Skeletal muscle tissue (tissue), 4 donors: ENCODE results near the gene S100PBP. TPM values are rescaled to one million over a fixed set of nuclear protein-coding genes. Genes with fewer than 3 reads are reported as not detected.

ENCODE experiments used
- H3K27ac ChIP-seq: one replicate; pipeline ENCODE4 v1.7.0; 2013; ENCODE audit warnings: mild to moderate bottlenecking, low read depth, low read length, inconsistent platforms
- H3K27me3 ChIP-seq, 3 donors: one replicate each; pipeline ENCODE4 v1.7.0; 2013; ENCODE audit warnings: low read length in 3 of 3; ENCODE audit not compliant: control insufficient read depth in 3 of 3, insufficient read depth in 3 of 3
- H3K36me3 ChIP-seq, 3 donors: one replicate each; pipeline ENCODE4 v1.7.0; 2013; ENCODE audit warnings: low read length in 3 of 3; ENCODE audit not compliant: control insufficient read depth in 3 of 3, insufficient read depth in 3 of 3
- H3K4me1 ChIP-seq, 3 donors: one replicate each; pipeline ENCODE4 v1.7.0; 2013; ENCODE audit warnings: low read length in 3 of 3, mild to moderate bottlenecking in 3 of 3; ENCODE audit not compliant: control insufficient read depth in 3 of 3, insufficient read depth in 3 of 3
- H3K4me3 ChIP-seq, 3 donors: one replicate each; pipeline ENCODE4 v1.7.0; 2013; ENCODE audit warnings: low read length in 3 of 3
- H3K9ac ChIP-seq, 3 donors: one replicate each; pipeline ENCODE4 v1.7.0; 2013; ENCODE audit warnings: low read length in 3 of 3, mild to moderate bottlenecking in 3 of 3, moderate library complexity in 2 of 3, low read depth in 1 of 3
- H3K9me3 ChIP-seq, 3 donors: one replicate each; pipeline ENCODE4 v1.7.0; 2013; ENCODE audit warnings: low read length in 3 of 3; ENCODE audit not compliant: control insufficient read depth in 3 of 3
- total RNA-seq: library from RNA; depleted of rRNA; stranded (reverse); fragments of >200 nt; gene quantifications from one replicate; pipeline ENCODE4 v1.2.3, GENCODE V29; 2014
- donor health status: Osteomylitis.

S100PBP gene
- total RNA-seq, 1 donor from 2014 or later = 22.4 TPM

- H3K9me3 ChIP-seq = no peaks in the 10 kb centered on the region
- H3K4me1 ChIP-seq = peaks cover 49 to 56% (median 51%) of the 10 kb centered on the region in 3 donors
- no peak overlapping the region for H3K4me3 ChIP-seq
- H3K36me3 ChIP-seq = peaks cover 5 to 16% (median 8%) of the 10 kb centered on the region in 3 donors
- H3K27ac ChIP-seq = no peak overlapping the region
- H3K9ac ChIP-seq = no peak overlapping the region
- no peaks in the 10 kb centered on the region for H3K27me3 ChIP-seq
Measured at GRCh38 chr1:32868085-32868484, 50.6 kb downstream of the S100PBP start.

DNA sequence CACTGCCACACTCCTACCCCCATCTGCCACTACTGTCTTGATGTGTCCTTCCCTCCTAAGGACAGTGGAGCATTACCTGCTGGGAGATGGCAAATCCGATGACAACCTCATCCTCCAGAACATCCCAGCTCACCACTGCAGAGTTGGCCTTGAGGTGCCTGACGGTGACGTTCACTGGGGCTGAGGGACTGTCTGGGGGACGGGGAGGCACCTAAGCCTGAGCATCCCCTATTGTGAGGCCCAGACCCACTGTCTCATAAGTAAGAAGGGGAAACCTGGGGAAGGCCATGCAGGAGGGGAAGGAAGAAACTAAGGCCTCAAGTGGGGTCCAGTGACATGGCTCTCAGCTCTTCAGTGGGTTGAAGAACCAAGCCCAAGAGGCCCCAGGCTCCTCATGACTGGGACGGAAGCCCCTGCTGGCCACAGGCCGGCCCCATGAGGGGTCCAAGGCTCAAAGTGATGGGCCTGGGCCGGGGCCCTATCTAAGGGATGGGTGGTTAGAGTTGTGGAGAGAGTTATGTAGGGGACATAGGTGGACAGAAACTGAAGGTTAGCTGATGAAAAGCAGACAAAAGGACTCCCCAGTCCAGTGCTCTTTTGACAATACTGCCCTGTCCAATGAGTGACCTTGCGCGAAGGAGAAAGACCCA lies 51.5 kb downstream of the S100PBP start:
- Histone ChIP-seq H3K4me3 (peak overlapping the region in 1 of 3 donors; percentile 83), H3K9me3 (no peaks in the 10 kb centered on the region), H3K9ac (peak overlapping the region in 1 of 3 donors; percentile 88), H3K27ac (peak overlapping the region; percentile 69), H3K27me3 (no peaks in the 10 kb centered on the region), H3K4me1 (peaks cover 43 to 48% (median 43%) of the 10 kb centered on the region in 3 donors), H3K36me3 (peaks cover 0 to 13% (median 8%) of the 10 kb centered on the region in 3 donors)

- no peaks in the 10 kb centered on the region for H3K9me3 ChIP-seq
- peak overlapping the region; percentile 63 to 83 (median 67) for H3K4me3 ChIP-seq
- H3K27me3 ChIP-seq = no peaks in the 10 kb centered on the region
- peak overlapping the region; percentile 69 for H3K27ac ChIP-seq
- H3K4me1 ChIP-seq = peaks cover 32 to 38% (median 34%) of the 10 kb centered on the region in 3 donors
- peak overlapping the region; percentile 24 to 88 (median 70) for H3K9ac ChIP-seq
- peaks cover 0 to 12% (median 8%) of the 10 kb centered on the region in 3 donors for H3K36me3 ChIP-seq
Measured at GRCh38 chr1:32869923-32870614, 52.6 kb downstream of the S100PBP start.

DNA sequence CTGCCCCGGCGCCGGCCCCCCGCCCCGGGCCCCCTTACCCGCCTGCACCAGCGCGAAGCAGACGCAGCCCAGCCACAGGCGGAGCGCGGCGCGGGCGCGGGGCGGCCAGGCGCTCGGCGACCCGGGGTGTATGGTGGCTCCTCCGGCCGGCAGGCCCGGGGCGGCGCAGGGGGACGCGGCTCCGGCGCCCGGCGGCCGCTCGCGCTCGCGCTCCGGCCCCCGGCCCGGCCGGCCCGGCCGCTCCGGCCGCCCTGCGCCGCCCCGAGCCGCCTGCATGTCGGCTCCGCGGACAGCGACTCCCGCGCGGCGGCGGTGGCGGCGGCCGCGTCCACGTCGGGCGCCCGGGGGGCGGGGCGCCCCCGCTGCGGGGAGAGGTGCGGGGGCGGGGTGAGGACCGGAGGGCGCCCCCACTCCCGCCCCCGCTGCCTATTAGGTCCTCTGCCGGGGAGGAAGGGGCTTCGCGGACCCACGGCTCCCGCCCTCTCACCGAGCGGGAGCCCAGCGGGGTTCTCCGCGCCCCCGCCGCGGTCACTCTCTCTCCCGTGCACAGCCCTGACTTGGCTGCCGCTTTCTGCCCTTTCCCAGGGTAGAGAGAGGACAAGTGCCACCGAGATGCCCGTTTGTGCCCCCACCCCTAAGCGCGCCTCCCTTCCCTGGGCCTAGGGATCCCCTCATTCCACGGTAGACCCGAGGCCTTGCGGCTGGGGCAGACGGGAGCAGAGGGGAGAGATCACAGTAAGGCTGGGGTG lies 53.3 kb downstream of the S100PBP start, which contains the start of gene FNDC5:
Gene FNDC5, minus strand, starts transcription at position 298 of the 749 bp plus-strand sequence.
- peak within 1 kb of the TSS; percentile 65 to 83 (median 68) for H3K4me3 ChIP-seq
- no peaks in the 10 kb centered on the region for H3K9me3 ChIP-seq
- H3K9ac ChIP-seq = peak within 1 kb of the TSS; percentile 53 to 88 (median 70)
- no peaks in the 10 kb centered on the region for H3K27me3 ChIP-seq
- H3K4me1 ChIP-seq = peaks cover 28 to 34% (median 31%) of the 10 kb centered on the region in 3 donors
- H3K36me3 ChIP-seq = peaks cover 0 to 12% (median 8%) of the 10 kb centered on the region in 3 donors
- H3K27ac ChIP-seq = peak within 1 kb of the TSS; percentile 69

DNA sequence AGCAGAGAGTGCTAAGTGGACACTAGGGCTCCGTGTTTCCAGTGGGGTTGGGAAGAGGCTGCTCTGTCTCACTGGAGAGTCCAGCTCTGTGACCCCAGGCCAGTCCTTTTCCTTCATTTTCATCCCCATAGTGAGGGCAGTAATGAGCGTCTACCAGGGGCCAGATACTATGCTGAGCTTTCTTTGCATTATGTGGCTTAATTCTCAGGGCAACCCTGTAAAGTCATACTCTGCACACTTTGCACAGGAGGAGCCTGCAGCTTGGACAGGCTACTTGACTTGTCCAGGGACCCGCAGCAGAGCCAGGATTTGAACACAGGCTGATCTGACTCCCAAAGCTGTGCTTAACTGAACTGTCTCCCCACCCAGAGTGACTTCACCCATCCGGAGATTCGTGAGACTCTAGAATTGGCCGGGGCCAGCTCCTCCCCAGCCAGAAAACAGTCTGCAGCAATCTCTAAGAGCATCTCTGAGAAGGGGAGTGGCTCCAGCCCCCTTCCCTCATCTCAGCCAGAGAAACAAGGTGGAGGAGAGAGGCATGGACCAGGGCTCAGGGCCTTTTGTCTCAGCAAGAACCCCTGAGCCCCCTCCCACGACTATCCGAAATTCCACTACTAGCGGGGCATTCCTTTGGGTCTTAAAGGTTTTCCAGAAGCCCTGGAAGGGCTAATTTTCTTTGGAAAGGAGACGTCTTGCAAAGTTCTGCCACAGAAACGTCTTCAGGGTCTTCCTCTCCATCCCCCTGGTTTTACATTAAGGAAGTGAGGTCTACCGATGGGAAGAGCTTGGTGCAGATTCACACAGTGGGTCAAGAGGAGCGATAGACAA lies 54.1 kb downstream of the S100PBP start:
- Histone ChIP-seq H3K9me3 (no peaks in the 10 kb centered on the region), H3K36me3 (peaks cover 0 to 11% (median 8%) of the 10 kb centered on the region in 3 donors), H3K27ac (no peak overlapping the region), H3K27me3 (no peaks in the 10 kb centered on the region), H3K4me1 (peaks cover 25 to 32% (median 30%) of the 10 kb centered on the region in 3 donors), H3K4me3 (peak overlapping the region; percentile 65 to 72 (median 68)), H3K9ac (peak overlapping the region; percentile 53 to 79 (median 68))

DNA sequence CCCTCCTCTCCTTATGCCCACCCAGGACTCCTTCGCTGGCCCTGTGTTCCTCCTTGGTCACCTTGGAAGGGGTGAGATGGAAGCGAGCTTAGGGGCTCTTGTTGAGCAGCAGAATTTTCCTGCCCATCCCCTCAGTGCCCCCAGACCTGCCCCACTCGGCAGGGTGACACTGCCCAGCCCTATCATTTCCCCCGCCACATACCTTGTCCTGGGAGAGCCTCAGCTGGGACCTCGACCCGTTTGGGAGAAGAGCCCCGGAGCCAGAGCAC lies 54.7 kb downstream of the S100PBP start:
- Histone ChIP-seq H3K27me3 (peaks cover 0 to 4% (median 0%) of the 10 kb centered on the region in 3 donors), H3K36me3 (peaks cover 0 to 9% (median 8%) of the 10 kb centered on the region in 3 donors), H3K4me3 (peak overlapping the region in 2 of 3 donors; percentile 24 to 38), H3K9ac (peak overlapping the region in 1 of 3 donors; percentile 6), H3K27ac (no peak overlapping the region), H3K4me1 (peaks cover 25 to 35% (median 35%) of the 10 kb centered on the region in 3 donors), H3K9me3 (no peaks in the 10 kb centered on the region)

GRCh38 chr1:32873484-32873883 lies 56.0 kb downstream of the S100PBP start:
- Histone ChIP-seq H3K36me3 (no peaks in the 10 kb centered on the region), H3K4me1 (peaks cover 29 to 49% (median 47%) of the 10 kb centered on the region in 3 donors), H3K27ac (no peak overlapping the region), H3K9me3 (no peaks in the 10 kb centered on the region), H3K4me3 (no peak overlapping the region), H3K9ac (no peak overlapping the region), H3K27me3 (peaks cover 0 to 6% (median 4%) of the 10 kb centered on the region in 3 donors)

DNA sequence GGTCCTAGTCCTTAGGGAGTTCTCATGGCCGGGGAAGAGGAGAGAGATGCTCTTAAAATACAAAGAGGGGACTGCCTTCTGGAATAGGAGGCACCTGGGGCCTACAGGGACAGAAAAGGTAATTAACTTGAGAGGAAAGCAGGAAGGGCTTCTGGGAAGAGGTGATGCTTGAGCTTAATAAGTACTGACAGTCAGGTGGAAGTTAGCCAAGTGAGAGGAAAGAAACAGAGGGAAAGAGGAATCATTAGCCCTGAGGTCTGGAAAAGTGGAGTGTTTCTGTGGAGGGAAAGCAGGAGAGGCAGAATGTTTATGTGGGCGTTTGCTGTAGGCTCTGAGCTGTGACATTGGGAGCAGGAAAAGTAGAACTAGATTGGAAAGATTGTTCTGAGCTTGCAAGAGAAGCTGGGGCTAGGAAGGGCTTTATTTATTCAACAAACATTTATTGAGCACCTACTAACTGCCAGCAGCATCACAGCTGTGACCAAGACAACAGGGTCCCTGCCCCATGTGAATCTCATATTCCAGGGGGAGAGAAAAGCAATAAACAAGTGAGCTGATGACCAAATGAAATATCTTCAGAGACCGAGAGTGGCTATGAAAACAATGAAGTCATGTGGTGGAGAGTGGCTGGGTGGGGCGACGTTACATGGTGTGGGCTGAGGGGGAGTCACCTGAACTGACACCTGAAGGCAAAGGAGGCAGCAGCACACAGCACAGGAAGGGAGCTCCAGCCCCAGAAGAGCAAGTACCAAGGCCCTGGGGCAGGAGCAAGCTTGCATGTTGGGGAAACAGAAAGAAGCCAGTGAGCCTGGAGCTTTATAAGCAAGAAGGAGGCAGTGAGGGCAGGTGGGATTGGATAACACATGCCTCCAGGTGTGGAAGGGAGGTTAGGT lies 57.7 kb downstream of the S100PBP start:
- H3K36me3 ChIP-seq = no peaks in the 10 kb centered on the region
- H3K27ac ChIP-seq = no peak overlapping the region
- H3K27me3 ChIP-seq = peaks cover 0 to 6% (median 4%) of the 10 kb centered on the region in 3 donors
- no peak overlapping the region for H3K4me3 ChIP-seq
- H3K9ac ChIP-seq = no peak overlapping the region
- no peaks in the 10 kb centered on the region for H3K9me3 ChIP-seq
- peaks cover 19 to 42% (median 32%) of the 10 kb centered on the region in 3 donors for H3K4me1 ChIP-seq
